GM21360 (cell line): ENCODE measurements around the gene ZC3H12D.

Source experiments
- ATAC-seq: cut with Tn5 transposase; IDR thresholded peaks from one replicate; pipeline ENCODE4 v1.9.1; 2021; ENCODE audit warnings: mild to moderate bottlenecking, moderate library complexity; ENCODE audit not compliant: unreplicated experiment

The ZC3H12D gene

GRCh38 chr6:149419696-149420404 is 65.0 kb downstream of the ZC3H12D start:
- no peak for ATAC-seq

GRCh38 chr6:149414821-149415220 is 70.0 kb downstream of the ZC3H12D start:
- ATAC-seq = no peak

- ATAC-seq = no peak
Measured at GRCh38 chr6:149414009-149414408, 70.8 kb downstream of the ZC3H12D start.

- ATAC-seq = no peak
Measured at GRCh38 chr6:149410557-149410956, 74.3 kb downstream of the ZC3H12D start.

GRCh38 chr6:149409617-149410016 is 75.2 kb downstream of the ZC3H12D start:
- no peak for ATAC-seq

GRCh38 chr6:149405823-149406765 is 78.7 kb downstream of the ZC3H12D start:
- ATAC-seq = no peak

- ATAC-seq = no peak
Measured at GRCh38 chr6:149403534-149403933, 81.3 kb downstream of the ZC3H12D start.

- ATAC-seq = no peak
Measured at GRCh38 chr6:149400050-149400449, 84.8 kb downstream of the ZC3H12D start, which contains the start of gene SUMO4. Gene SUMO4, plus strand, starts transcription at chr6:149400262. Its CDS starts 130 bp downstream, at chr6:149400392.

- no peak for ATAC-seq
Measured at GRCh38 chr6:149397384-149397783, 87.4 kb downstream of the ZC3H12D start.
